Measurements from ENCODE around the gene QKI. TPM values are rescaled to one million over a fixed set of nuclear protein-coding genes. Genes with fewer than 3 reads are reported as not detected.

QKI gene
- total and polyA plus RNA-seq, 10 of the 15 experiments (the other 5 are each of a cell fraction or from before 2014, with no cell fraction given) = 4.7 to 72.5 (median 38.9) TPM

DNA sequence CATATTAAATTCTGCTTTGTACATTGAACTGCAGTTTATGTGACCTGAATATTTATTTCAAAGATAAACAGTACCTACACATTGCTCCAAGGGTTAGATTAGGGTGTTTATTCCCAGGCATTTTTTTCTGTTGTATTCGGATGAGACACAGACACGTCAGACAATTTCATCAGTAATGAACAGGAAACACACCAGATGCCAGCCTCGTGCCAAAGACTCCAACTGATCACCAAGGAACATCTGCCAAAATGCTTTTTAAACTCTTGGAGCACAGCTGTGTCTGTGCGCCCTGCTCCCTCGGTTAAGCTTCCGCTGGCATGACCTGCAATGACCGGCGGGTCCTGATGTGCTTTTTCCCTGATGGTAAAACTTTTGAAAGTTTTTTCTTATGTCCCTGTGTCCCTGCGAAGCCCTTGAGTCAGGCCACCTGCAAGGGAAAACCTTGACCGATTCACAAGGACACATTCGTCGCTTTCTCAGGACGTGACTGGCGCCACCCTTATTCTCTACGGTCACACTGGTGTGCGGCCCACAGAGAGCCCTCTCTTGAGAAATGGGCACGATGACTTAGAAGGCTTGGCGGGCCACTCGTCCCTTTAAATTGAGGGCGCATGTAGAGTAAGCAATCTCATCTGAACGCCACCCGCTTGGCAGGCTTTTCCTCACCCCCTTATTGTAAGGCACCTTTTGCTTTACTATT is 173.9 kb downstream of the QKI start:
- in situ Hi-C loops (cut with MboI) = no loop called here
- TF ChIP-seq ZNF217 (IDR thresholded peaks at IDR 0.05) = no peak
- TF ChIP-seq, protein P1, sequence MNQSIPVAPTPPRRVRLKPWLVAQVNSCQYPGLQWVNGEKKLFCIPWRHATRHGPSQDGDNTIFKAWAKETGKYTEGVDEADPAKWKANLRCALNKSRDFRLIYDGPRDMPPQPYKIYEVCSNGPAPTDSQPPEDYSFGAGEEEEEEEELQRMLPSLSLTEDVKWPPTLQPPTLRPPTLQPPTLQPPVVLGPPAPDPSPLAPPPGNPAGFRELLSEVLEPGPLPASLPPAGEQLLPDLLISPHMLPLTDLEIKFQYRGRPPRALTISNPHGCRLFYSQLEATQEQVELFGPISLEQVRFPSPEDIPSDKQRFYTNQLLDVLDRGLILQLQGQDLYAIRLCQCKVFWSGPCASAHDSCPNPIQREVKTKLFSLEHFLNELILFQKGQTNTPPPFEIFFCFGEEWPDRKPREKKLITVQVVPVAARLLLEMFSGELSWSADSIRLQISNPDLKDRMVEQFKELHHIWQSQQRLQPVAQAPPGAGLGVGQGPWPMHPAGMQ (IDR thresholded peaks at IDR 0.05; ENCODE audit: borderline replicate concordance) = no peak
- TF ChIP-seq MEF2B (IDR thresholded peaks at IDR 0.05; ENCODE audit: partially characterized antibody, poor library complexity, severe bottlenecking) = no peak
- no peak for TF ChIP-seq CHD1 (IDR thresholded peaks at IDR 0.05; ENCODE audit: low read depth, low read length)
- no peak for TF ChIP-seq SMAD5 (IDR thresholded peaks at IDR 0.05; ENCODE audit: low read depth)
- TF ChIP-seq, protein P2, sequence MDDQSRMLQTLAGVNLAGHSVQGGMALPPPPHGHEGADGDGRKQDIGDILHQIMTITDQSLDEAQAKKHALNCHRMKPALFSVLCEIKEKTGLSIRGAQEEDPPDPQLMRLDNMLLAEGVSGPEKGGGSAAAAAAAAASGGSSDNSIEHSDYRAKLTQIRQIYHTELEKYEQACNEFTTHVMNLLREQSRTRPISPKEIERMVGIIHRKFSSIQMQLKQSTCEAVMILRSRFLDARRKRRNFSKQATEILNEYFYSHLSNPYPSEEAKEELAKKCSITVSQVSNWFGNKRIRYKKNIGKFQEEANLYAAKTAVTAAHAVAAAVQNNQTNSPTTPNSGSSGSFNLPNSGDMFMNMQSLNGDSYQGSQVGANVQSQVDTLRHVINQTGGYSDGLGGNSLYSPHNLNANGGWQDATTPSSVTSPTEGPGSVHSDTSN (IDR thresholded peaks at IDR 0.05; ENCODE audit: insufficient replicate concordance, low read depth, low read length) = no peak
- no peak for TF ChIP-seq FOS (IDR thresholded peaks at IDR 0.05; ENCODE audit: borderline replicate concordance, extremely low read depth, insufficient read length)
- TF ChIP-seq RAD21 (IDR thresholded peaks at IDR 0.05; ENCODE audit: insufficient read depth, low read depth, low read length) = no peak
- TF ChIP-seq NR2F1 (conservative IDR thresholded peaks at IDR 0.05) = no peak
- TF ChIP-seq SMC3 (IDR thresholded peaks at IDR 0.05; ENCODE audit: borderline replicate concordance, low read length) = no peak
- no peak for TF ChIP-seq HDAC2 (IDR thresholded peaks at IDR 0.05)
- TF ChIP-seq POU2F2 (IDR thresholded peaks at IDR 0.05; ENCODE audit: borderline replicate concordance, low read depth, low read length) = no peak
- TF ChIP-seq ASH2L (IDR thresholded peaks at IDR 0.05; ENCODE audit: borderline replicate concordance, low read depth) = no peak
- TF ChIP-seq, protein P3, sequence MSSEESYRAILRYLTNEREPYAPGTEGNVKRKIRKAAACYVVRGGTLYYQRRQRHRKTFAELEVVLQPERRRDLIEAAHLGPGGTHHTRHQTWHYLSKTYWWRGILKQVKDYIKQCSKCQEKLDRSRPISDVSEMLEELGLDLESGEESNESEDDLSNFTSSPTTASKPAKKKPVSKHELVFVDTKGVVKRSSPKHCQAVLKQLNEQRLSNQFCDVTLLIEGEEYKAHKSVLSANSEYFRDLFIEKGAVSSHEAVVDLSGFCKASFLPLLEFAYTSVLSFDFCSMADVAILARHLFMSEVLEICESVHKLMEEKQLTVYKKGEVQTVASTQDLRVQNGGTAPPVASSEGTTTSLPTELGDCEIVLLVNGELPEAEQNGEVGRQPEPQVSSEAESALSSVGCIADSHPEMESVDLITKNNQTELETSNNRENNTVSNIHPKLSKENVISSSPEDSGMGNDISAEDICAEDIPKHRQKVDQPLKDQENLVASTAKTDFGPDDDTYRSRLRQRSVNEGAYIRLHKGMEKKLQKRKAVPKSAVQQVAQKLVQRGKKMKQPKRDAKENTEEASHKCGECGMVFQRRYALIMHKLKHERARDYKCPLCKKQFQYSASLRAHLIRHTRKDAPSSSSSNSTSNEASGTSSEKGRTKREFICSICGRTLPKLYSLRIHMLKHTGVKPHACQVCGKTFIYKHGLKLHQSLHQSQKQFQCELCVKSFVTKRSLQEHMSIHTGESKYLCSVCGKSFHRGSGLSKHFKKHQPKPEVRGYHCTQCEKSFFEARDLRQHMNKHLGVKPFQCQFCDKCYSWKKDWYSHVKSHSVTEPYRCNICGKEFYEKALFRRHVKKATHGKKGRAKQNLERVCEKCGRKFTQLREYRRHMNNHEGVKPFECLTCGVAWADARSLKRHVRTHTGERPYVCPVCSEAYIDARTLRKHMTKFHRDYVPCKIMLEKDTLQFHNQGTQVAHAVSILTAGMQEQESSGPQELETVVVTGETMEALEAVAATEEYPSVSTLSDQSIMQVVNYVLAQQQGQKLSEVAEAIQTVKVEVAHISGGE (CRISPR knock-in tag; IDR thresholded peaks at IDR 0.05) = no peak
- TF ChIP-seq, protein P4, sequence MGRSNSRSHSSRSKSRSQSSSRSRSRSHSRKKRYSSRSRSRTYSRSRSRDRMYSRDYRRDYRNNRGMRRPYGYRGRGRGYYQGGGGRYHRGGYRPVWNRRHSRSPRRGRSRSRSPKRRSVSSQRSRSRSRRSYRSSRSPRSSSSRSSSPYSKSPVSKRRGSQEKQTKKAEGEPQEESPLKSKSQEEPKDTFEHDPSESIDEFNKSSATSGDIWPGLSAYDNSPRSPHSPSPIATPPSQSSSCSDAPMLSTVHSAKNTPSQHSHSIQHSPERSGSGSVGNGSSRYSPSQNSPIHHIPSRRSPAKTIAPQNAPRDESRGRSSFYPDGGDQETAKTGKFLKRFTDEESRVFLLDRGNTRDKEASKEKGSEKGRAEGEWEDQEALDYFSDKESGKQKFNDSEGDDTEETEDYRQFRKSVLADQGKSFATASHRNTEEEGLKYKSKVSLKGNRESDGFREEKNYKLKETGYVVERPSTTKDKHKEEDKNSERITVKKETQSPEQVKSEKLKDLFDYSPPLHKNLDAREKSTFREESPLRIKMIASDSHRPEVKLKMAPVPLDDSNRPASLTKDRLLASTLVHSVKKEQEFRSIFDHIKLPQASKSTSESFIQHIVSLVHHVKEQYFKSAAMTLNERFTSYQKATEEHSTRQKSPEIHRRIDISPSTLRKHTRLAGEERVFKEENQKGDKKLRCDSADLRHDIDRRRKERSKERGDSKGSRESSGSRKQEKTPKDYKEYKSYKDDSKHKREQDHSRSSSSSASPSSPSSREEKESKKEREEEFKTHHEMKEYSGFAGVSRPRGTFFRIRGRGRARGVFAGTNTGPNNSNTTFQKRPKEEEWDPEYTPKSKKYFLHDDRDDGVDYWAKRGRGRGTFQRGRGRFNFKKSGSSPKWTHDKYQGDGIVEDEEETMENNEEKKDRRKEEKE (IDR thresholded peaks at IDR 0.05) = no peak

More for the DNA sequence above, 173.9 kb downstream of the QKI start:
- Histone ChIP-seq H4K20me1 (ENCODE audit: control insufficient read depth, insufficient read depth) (no peaks in the 10 kb centered on the region), H3K79me2 (ENCODE audit: control insufficient read depth, insufficient read depth, low read length) (no peaks in the 10 kb centered on the region), H3K4me1 (ENCODE audit: control insufficient read depth, insufficient read depth, low read length) (no peaks in the 10 kb centered on the region), H3K27ac (ENCODE audit: control insufficient read depth, insufficient read depth) (no peak overlapping the region), H3K4me2 (ENCODE audit: control insufficient read depth, insufficient read depth) (no peak overlapping the region), H3K9me3 (replicated peaks; ENCODE audit: control insufficient read depth, insufficient read depth, low read length) (peaks cover 7% of the 10 kb centered on the region), H2AFZ (ENCODE audit: control insufficient read depth, low read depth, low read length) (no peak overlapping the region), H3K9ac (ENCODE audit: control insufficient read depth, insufficient read depth, low read length) (no peak overlapping the region), H3K4me3 (no peak overlapping the region), H3K27me3 (replicated peaks in 1 of 2; ENCODE audit: control insufficient read depth in 2 of 2, insufficient read depth in 2 of 2, low read length in 1 of 2) (no peaks in the 10 kb centered on the region), H3K36me3 (ENCODE audit: control insufficient read depth in 2 of 2, insufficient read depth in 2 of 2, low read length in 1 of 2) (no peaks in the 10 kb centered on the region)
- CTCF ChIA-PET = no interaction called here
- SMC1A ChIA-PET (ENCODE audit: uncharacterized antibody, unreplicated experiment) = no interaction called here
- RAD21 ChIA-PET (ENCODE audit: unreplicated experiment) = no interaction called here
- no peak for ATAC-seq
- BruUV-seq (replicated peaks) = no TSS peak
- POLR2A ChIA-PET = no interaction called here
- 84% methylated on average over 22 of the region's 22 CpGs for WGBS (ENCODE audit: insufficient coverage, insufficient replicate concordance, low lambda C conversion rate, missing lambda C conversion rate)
- intact Hi-C loops (cut with micrococcal nuclease; ENCODE audit: unreplicated experiment) = no loop called here
- FAIRE-seq = no peak
- DNase-seq (ENCODE audit: low read depth, low spot score) = no peak
